OCI-LY1 (cell line): Measurements from ENCODE around the gene KRT2.

Experiments used
- CTCF ChIP-seq: fragments of 200-600 bp; sonication (generic), shearing (Covaris generic); IDR thresholded peaks from 2 replicates; pipeline ENCODE4 v1.5.1; 2017; ENCODE audit warnings: mild to moderate bottlenecking, antibody characterized with exemption, low read length, moderate library complexity, mixed read lengths
- EZH2 ChIP-seq: fragments of 200-600 bp; sonication (generic), shearing (Covaris generic); IDR thresholded peaks from 2 replicates; pipeline ENCODE4 v1.8.0; 2017; ENCODE audit warnings: borderline replicate concordance, mixed run types, mild to moderate bottlenecking, antibody characterized with exemption, low read length, moderate library complexity, mixed read lengths

DNA sequence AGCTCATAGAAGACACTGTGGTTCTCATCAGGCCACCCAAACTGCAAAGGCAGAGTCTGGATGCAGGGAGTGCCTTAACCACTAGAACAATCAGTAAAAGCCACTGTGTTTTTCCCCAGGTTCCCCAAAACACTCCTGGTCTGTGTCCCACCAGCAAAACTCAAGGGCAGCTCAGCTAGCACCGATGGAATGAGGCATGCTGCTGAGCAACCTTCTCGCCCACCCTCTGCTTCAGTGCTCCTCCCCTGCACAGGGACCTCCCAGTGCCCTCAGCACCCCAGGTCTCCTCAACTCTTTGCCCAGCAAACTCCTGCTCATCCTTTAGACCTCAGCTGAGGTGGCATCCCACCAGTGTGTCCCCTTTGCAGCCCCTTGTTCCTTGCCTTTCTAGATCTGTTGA, 47.4 kb upstream of the KRT2 start:
- TF ChIP-seq CTCF, result no peak
- TF ChIP-seq EZH2, result no peak
